ENCODE measurements around the gene NME5.
A peak's percentile ranks its signal among the peaks of the same experiment; 100 is the strongest.
"Not testable (repeated sequence)": the region's sequence is repeated elsewhere in the genome, so short reads cannot be mapped to it uniquely, and the experiment has no call there.

The NME5 gene, protein sequence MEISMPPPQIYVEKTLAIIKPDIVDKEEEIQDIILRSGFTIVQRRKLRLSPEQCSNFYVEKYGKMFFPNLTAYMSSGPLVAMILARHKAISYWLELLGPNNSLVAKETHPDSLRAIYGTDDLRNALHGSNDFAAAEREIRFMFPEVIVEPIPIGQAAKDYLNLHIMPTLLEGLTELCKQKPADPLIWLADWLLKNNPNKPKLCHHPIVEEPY

GRCh38 chr5:138138949-138139780 is at the start of gene NME5:
Gene NME5 (minus strand): TSS chr5:138139428. CDS start chr5:138138780, 648 bp downstream.
- peak; percentile 46 for DNase-seq (ENCODE audit: low spot score)

- no peak for DNase-seq (ENCODE audit: low spot score)
These were observed 49.4 kb upstream of the NME5 start for GRCh38 chr5:138188626-138189025.

GRCh38 chr5:138186002-138186447 is 46.8 kb upstream of the NME5 start:
- no peak for DNase-seq (ENCODE audit: low spot score)

- DNase-seq (ENCODE audit: low spot score): no peak
These were observed 43.6 kb upstream of the NME5 start for GRCh38 chr5:138182808-138183207.

GRCh38 chr5:138180841-138181240 is 41.6 kb upstream of the NME5 start:
- DNase-seq (ENCODE audit: low spot score): no peak

DNA sequence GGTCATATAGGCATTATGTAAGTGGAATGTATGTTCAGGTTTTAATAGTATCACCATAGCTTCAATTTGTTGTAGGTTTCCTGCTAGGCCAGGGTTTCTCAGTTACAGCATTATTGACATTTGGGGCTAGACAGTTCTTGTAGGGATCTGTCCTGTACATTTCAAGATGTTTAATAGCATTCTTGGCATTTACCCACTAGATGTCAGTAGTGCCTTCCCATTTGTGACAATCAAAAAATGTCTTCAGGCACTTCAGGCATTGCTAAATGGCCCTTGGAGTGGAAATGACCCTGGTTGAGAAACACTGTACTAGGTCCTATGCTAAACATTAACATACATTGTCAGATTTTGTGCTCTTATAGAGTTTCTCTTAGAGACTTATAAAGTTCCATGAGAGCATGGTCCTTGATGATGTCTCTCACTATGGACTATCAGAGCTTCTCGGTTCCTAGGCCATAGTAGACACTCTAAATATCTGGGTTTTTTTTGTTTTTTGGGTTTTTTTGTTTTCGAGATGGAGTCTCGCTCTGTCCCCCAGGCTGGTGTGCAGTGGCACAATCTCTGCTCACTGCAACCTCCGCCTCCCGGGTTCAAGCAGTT is 41.1 kb upstream of the NME5 start:
- DNase-seq (ENCODE audit: low spot score): peak; percentile 74

DNA sequence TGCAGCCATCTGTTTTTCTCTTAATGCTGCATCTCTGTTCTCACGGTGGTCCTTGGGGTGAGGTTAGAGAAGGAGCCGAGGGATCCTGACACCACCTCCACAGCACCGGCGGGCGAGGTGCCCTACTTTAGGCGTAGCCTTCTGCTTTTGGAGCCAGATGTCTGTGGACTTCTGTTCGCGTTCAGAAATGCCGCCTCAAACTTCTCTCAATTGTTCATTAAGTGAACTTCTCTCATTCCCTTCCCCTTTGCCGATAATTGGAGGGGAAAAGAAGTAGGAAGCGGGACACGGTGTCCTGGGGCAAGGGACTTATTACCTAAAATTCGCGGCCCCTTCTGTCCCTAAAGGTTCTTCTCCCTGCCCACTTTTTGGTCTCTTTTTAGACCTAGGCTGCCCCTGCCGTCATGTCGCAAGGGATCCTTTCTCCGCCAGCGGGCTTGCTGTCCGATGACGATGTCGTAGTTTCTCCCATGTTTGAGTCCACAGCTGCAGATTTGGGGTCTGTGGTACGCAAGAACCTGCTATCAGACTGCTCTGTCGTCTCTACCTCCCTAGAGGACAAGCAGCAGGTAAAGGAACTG is 40.1 kb upstream of the NME5 start:
- peak; percentile 6 for DNase-seq (ENCODE audit: low spot score)

- DNase-seq (ENCODE audit: low spot score): peak; percentile 98
These were observed 39.5 kb upstream of the NME5 start, which contains the start of the genes BRD8 and KIF20A for GRCh38 chr5:138178516-138179276. Gene BRD8 (minus strand): TSS chr5:138178630. CDS start chr5:138178614, 16 bp downstream. Gene KIF20A (plus strand): TSS chr5:138179112. CDS start chr5:138179681, 569 bp downstream.

GRCh38 chr5:138177941-138178515 is 38.8 kb upstream of the NME5 start:
- peak; percentile 16 for DNase-seq (ENCODE audit: low spot score)

GRCh38 chr5:138170299-138170698 is 31.1 kb upstream of the NME5 start:
- DNase-seq (ENCODE audit: low spot score): no peak

DNA sequence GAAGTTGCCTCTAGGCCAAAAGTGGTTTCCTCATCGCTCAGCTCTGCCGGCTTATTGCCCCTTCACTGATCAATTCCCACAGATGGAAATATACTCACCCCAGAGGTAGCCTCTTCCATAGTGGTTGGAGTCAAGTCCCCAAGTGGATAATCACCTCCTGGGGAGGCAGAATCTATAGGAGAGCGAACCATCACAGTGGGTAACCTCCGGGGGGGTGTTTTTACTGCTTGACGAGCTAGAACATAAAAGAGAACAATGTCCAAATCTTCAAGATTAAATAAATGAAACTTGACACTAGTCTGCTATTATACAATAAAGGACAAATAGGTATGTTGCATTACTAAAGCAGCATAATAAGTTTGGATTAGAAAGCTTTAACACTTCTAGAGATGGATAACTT is 29.9 kb upstream of the NME5 start:
- no peak for DNase-seq (ENCODE audit: low spot score)

GRCh38 chr5:138163721-138164120 is 24.5 kb upstream of the NME5 start:
- no peak for DNase-seq (ENCODE audit: low spot score)

GRCh38 chr5:138160706-138161105 is 21.5 kb upstream of the NME5 start:
- no peak for DNase-seq (ENCODE audit: low spot score)

- DNase-seq (ENCODE audit: low spot score): no peak
These were observed 20.4 kb upstream of the NME5 start for GRCh38 chr5:138159666-138160065.

- no peak for DNase-seq (ENCODE audit: low spot score)
These were observed 18.4 kb upstream of the NME5 start for GRCh38 chr5:138157626-138158025.

GRCh38 chr5:138155977-138156376 is 16.7 kb upstream of the NME5 start:
- DNase-seq (ENCODE audit: low spot score): not testable (repeated sequence)

GRCh38 chr5:138149530-138149929 is 10.3 kb upstream of the NME5 start:
- DNase-seq (ENCODE audit: low spot score): peak; percentile 75

GRCh38 chr5:138148811-138149210 is 9.6 kb upstream of the NME5 start:
- DNase-seq (ENCODE audit: low spot score): peak; percentile 80

GRCh38 chr5:138143578-138143977 is 4.3 kb upstream of the NME5 start:
- DNase-seq (ENCODE audit: low spot score): not testable (repeated sequence)

GRCh38 chr5:138141734-138142133 is 2.5 kb upstream of the NME5 start:
- DNase-seq (ENCODE audit: low spot score): no peak

DNA sequence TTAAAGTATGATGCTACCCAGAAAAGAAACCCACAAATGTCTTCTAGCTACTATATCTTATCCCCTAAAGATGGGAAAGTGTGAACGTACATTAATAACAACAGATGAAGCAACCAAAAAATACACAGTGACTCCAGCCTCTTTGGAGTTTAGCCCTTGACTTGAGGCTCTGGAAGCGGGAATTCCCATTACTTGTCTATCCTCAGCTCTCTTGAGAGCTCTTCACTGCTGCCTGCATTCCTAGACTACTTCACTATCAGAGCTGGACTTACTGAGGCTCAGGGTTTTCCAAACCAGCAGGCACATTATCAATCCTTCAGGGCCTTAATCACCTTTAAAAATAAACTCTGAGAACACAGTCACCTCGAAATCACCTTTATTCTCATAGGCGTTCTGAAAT is 1.0 kb upstream of the NME5 start:
- DNase-seq (ENCODE audit: low spot score): no peak

Measured in kidney capillary endothelial cell (primary cell).